Activated CD8-positive, alpha-beta T cell treated with anti-CD3 and anti-CD28 coated beads for 36 hours (primary cell): ENCODE measurements around the gene SYT1. TPM values are rescaled to one million over a fixed set of nuclear protein-coding genes. Genes with fewer than 3 reads are reported as not detected.

Source experiments
- ATAC-seq: fragments of 200-7000 bp; cut with Tn5 transposase; one replicate; pipeline ENCODE4 v1.10.0; 2021; ENCODE audit warnings: mild to moderate bottlenecking, moderate library complexity
- CTCF ChIA-PET: fragments of 350-600 bp; sonication (Branson Sonifier 250); formaldehyde crosslinking; loops from one replicate; lab custom pipeline; 2021; ENCODE audit warnings: antibody characterized with exemption; lab: Charles Lee
- POLR2A ChIA-PET: fragments of 350-600 bp; sonication (Branson Sonifier 250); formaldehyde crosslinking; loops from one replicate; lab custom pipeline; 2021; ENCODE audit warnings: antibody characterized with exemption; lab: Charles Lee
- DNase-seq: peaks from one replicate; pipeline ENCODE4 v3.0.0-alpha.2; 2020
- H3K27ac Mint-ChIP-seq: one replicate; pipeline ENCODE4 v1.8.0; 2021; ENCODE audit warnings: mild to moderate bottlenecking, mixed read lengths
- H3K27me3 Mint-ChIP-seq: one replicate; pipeline ENCODE4 v1.8.0; 2021; ENCODE audit warnings: mixed read lengths
- H3K36me3 Mint-ChIP-seq: one replicate; pipeline ENCODE4 v1.8.0; 2021; ENCODE audit warnings: low read depth, mixed read lengths
- H3K4me1 Mint-ChIP-seq: one replicate; pipeline ENCODE4 v1.8.0; 2021; ENCODE audit warnings: low read depth, mixed read lengths
- H3K4me3 Mint-ChIP-seq: one replicate; pipeline ENCODE4 v1.8.0; 2021; ENCODE audit warnings: mild to moderate bottlenecking, moderate library complexity, mixed read lengths
- H3K9me3 Mint-ChIP-seq: one replicate; pipeline ENCODE4 v1.8.0; 2021; ENCODE audit warnings: mixed read lengths
- intact Hi-C: fragments of 100-400 bp; cut with micrococcal nuclease; formaldehyde crosslinking; loops from one replicate; pipeline ENCODE4 v1.10.0; 2022
- total RNA-seq, 2 experiments: library from RNA; stranded (reverse); gene quantifications; one replicate each; pipeline ENCODE4 v1.2.3, GENCODE V29; 2021
- TF ChIP-seq, protein P1 (sequence below): fragments of 200-600 bp; IDR thresholded peaks from one replicate; pipeline ENCODE4 v1.8.0; 2022; ENCODE audit warnings: antibody characterized with exemption, mild to moderate bottlenecking

Gene SYT1
- total RNA-seq, 2 experiments from 2014 or later: not detected

- ATAC-seq: no peak
- ChIA-PET POLR2A (no interaction called here), CTCF (interaction anchor here (0.8 kb wide), 1 partner anchor 9 kb away, joined by 3 read pairs; no protein-coding TSS in a partner anchor)
- H3K27ac Mint-ChIP-seq: no peak overlapping the region
- no peak for DNase-seq
- no peaks in the 10 kb centered on the region for H3K4me1 Mint-ChIP-seq
- TF ChIP-seq, protein P1, sequence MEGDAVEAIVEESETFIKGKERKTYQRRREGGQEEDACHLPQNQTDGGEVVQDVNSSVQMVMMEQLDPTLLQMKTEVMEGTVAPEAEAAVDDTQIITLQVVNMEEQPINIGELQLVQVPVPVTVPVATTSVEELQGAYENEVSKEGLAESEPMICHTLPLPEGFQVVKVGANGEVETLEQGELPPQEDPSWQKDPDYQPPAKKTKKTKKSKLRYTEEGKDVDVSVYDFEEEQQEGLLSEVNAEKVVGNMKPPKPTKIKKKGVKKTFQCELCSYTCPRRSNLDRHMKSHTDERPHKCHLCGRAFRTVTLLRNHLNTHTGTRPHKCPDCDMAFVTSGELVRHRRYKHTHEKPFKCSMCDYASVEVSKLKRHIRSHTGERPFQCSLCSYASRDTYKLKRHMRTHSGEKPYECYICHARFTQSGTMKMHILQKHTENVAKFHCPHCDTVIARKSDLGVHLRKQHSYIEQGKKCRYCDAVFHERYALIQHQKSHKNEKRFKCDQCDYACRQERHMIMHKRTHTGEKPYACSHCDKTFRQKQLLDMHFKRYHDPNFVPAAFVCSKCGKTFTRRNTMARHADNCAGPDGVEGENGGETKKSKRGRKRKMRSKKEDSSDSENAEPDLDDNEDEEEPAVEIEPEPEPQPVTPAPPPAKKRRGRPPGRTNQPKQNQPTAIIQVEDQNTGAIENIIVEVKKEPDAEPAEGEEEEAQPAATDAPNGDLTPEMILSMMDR: no peak
- no peak overlapping the region for H3K4me3 Mint-ChIP-seq
- H3K9me3 Mint-ChIP-seq: no peaks in the 10 kb centered on the region
- intact Hi-C loops: no loop called here
- H3K27me3 Mint-ChIP-seq: no peaks in the 10 kb centered on the region
- no peaks in the 10 kb centered on the region for H3K36me3 Mint-ChIP-seq
Measured at GRCh38 chr12:79008591-79008990, 144.0 kb downstream of the SYT1 start.

- intact Hi-C loops: no loop called here
- no peak overlapping the region for H3K4me3 Mint-ChIP-seq
- no peaks in the 10 kb centered on the region for H3K4me1 Mint-ChIP-seq
- TF ChIP-seq, protein P1: no peak
- H3K9me3 Mint-ChIP-seq: peaks cover 2% of the 10 kb centered on the region
- H3K27me3 Mint-ChIP-seq: no peaks in the 10 kb centered on the region
- POLR2A ChIA-PET: no interaction called here
- H3K27ac Mint-ChIP-seq: no peak overlapping the region
- DNase-seq (no peak), ATAC-seq (no peak)
- H3K36me3 Mint-ChIP-seq: no peaks in the 10 kb centered on the region
- CTCF ChIA-PET: no interaction called here
Measured at GRCh38 chr12:79012636-79013035, 148.1 kb downstream of the SYT1 start.

- Mint-ChIP-seq H3K4me1 (no peaks in the 10 kb centered on the region), H3K36me3 (no peaks in the 10 kb centered on the region), H3K9me3 (peaks cover 4% of the 10 kb centered on the region), H3K27ac (no peak overlapping the region), H3K27me3 (no peaks in the 10 kb centered on the region), H3K4me3 (no peak overlapping the region)
- POLR2A ChIA-PET: no interaction called here
- ATAC-seq (no peak), DNase-seq (no peak)
- TF ChIP-seq, protein P1: no peak
- intact Hi-C loops: no loop called here
- CTCF ChIA-PET: no interaction called here
Measured at GRCh38 chr12:79016181-79016580, 151.6 kb downstream of the SYT1 start.

GRCh38 chr12:79019672-79020071, 155.1 kb downstream of the SYT1 start:
- no peaks in the 10 kb centered on the region for H3K4me1 Mint-ChIP-seq
- CTCF ChIA-PET: no interaction called here

GRCh38 chr12:79020106-79020505, 155.5 kb downstream of the SYT1 start:
- ChIA-PET POLR2A (no interaction called here), CTCF (no interaction called here)
- TF ChIP-seq, protein P1: no peak
- Mint-ChIP-seq H3K36me3 (no peaks in the 10 kb centered on the region), H3K4me3 (no peak overlapping the region), H3K4me1 (no peaks in the 10 kb centered on the region), H3K9me3 (peaks cover 4% of the 10 kb centered on the region), H3K27ac (no peak overlapping the region), H3K27me3 (no peaks in the 10 kb centered on the region)
- intact Hi-C loops: no loop called here
- no peak for DNase-seq
- ATAC-seq: no peak

More at GRCh38 chr12:79019672-79020071, 155.1 kb downstream of the SYT1 start:
- intact Hi-C loops: no loop called here
- POLR2A ChIA-PET: no interaction called here
- Mint-ChIP-seq H3K27ac (no peak overlapping the region), H3K4me3 (no peak overlapping the region), H3K9me3 (peaks cover 4% of the 10 kb centered on the region), H3K36me3 (no peaks in the 10 kb centered on the region), H3K27me3 (no peaks in the 10 kb centered on the region)
- DNase-seq (no peak), ATAC-seq (no peak)
- TF ChIP-seq, protein P1: no peak
